GM19463 (cell line): Measurements from ENCODE around the gene COG4.
"Not testable (repeated sequence)": the region's sequence is repeated elsewhere in the genome, so short reads cannot be mapped to it uniquely, and the experiment has no call there.

Experiments used
- ATAC-seq: cut with Tn5 transposase; IDR thresholded peaks from one replicate; pipeline ENCODE4 v1.9.1; 2021; ENCODE audit warnings: mild to moderate bottlenecking, moderate library complexity; ENCODE audit not compliant: unreplicated experiment

COG4 gene

DNA sequence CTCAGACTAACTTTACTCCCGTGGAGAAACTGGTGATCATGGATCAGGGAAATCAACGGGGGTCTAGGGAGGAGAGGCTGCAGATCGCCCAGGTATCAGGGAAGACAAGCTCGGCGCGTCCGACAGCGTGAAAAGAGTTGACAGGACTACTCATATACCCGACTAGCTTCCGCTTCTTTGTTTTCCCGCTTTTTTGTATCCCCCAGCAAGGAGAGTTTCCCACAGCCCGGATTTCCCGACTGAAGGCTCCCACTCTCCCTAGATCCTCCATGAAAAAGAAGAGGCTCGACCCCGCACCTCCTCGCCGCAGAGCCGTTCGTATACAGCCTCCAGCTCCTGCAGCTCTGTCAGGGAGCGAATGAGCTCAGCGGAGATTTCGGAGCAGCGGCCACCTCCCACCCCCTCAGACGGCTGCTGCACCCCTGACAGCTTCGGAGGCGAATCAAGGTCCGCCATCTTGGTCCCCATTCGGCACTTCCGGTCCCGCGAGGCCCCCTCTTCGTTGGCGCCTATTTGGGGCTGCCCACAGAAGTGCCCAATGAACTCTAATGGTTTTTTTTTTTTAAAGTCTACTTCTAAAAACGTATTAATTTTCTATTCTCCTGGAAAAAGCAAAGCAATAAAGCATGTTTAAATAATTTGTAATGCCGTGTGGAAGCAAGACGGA lies at the start of gene COG4:
COG4 (minus strand) TSS at position 479 of the 667 bp plus-strand sequence; CDS start at position 468, 11 bp downstream.
- peak; percentile 49 for ATAC-seq

DNA sequence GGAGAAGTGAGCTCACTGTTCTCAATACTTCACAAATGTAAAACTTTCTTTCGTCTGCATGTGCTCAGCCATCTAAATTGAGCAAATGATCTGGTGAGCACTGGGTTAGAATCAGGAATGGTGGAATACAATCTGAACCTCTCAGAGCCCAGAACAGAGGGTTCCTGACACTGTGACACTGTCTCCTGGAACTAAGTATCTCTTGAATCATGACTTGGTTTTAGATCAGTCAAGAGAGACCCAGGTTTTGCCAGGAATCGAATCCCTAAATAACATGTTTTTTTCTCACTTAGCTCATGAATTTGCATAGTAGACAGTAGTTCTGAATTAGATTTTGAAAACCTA lies 49.5 kb upstream of the COG4 start:
- ATAC-seq = no peak

DNA sequence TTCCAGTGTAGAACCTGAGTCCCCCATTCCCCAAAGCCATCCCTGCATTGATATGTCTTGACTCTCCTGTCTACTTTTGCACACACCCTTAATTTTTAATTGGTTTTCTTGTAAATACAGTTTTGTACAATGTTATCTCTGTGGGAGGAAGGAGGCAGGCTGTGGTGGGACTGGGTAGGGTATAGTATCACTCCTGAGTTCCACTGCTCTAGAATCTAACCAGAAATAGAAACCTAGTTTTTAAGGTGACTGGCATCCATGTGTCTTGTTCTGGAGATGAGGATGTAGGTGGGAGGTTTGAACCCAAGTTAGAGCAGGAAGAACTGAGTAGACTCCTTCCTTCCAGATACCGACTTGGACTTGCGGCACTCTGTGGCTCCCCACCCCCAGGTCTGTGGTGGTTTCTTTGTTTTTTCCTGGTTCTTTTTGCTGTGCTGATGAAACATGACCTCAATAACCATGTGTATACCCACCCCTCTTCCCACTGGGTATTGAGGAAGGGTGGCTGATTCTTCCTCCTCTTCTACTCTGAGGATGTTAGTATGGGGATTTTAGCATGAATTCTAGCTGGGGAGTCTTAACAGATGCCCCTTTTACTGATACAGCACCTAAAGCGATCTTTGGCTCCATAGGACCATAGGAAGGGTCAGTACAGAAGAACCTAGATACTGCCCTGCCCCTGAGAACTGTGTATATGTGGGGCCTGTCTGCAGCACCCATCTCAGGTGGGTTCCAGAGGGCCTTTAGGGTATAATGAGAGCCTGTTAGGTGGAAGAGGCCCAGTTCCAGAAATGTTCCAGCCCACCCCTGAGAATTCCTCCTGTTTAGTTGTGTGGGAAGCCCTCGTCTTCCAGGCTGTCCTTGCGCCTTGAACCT lies 48.9 kb upstream of the COG4 start:
- no peak for ATAC-seq

DNA sequence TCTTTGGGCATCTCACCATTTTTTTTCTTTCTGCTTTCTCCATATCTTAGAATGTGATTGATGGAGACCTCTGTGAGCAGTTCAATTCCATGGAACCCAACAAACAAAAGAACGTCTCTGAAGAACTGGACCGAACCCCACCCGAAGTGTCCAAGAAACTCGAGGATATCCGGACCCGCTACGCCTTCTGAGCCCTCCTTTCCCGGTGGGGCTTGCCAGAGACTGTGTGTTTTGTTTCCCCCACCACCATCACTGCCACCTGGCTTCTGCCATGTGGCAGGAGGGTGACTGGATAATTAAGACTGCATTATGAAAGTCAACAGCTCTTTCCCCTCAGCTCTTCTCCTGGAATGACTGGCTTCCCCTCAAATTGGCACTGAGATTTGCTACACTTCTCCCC lies 48.3 kb upstream of the COG4 start:
- no peak for ATAC-seq

GRCh38 chr16:70570967-70571570 lies 47.7 kb upstream of the COG4 start:
- ATAC-seq = no peak

- ATAC-seq = no peak
These were observed 46.4 kb upstream of the COG4 start for GRCh38 chr16:70569752-70570151.

GRCh38 chr16:70568601-70569237 lies 45.4 kb upstream of the COG4 start:
- no peak for ATAC-seq

DNA sequence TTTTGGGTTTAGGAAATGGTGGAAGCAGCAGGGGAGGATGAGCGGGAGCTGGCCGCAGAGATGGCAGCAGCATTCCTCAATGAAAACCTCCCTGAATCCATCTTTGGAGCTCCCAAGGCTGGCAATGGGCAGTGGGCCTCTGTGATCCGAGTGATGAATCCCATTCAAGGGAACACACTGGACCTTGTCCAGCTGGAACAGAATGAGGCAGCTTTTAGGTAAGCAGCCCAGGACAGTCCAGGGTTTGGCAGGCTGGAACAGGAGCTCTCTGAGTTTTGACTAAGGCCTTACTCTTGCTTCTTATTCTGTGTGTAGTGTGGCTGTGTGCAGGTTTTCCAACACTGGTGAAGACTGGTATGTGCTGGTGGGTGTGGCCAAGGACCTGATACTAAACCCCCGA lies 41.7 kb upstream of the COG4 start:
- ATAC-seq = no peak

DNA sequence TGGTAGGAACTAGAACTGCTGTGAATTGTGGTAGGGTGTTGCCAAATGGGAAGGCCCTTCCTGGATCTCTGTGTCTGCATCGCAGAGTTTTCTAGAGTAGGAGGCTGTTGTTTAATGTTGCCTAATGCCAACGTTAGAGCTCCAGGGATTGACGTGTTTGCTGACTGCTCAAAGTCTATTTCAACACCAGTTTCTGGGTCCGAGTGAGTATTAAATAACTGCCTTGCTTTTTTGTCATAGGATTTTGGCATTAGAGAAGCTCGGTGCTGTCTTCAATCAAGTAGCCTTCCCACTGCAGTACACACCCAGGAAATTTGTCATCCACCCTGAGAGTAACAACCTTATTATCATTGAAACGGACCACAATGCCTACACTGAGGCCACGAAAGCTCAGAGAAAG lies 40.3 kb upstream of the COG4 start:
- ATAC-seq = no peak

DNA sequence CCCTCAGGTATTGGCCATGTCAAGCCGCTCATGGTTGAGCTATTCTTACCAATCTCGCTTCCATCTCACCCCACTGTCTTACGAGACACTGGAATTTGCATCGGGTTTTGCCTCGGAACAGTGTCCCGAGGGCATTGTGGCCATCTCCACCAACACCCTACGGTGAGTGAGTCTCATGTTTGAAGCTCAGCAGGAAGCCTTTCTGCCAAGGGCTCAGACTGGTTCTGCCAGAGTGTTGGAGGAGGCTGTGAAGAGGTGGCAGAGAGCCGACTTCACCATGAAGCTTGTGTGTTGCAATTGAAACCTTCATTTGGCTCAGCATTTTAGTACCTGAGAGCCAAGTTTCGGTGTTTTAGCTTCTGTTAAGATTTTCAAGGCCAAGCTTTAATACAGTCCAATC lies 38.3 kb upstream of the COG4 start:
- ATAC-seq = no peak

DNA sequence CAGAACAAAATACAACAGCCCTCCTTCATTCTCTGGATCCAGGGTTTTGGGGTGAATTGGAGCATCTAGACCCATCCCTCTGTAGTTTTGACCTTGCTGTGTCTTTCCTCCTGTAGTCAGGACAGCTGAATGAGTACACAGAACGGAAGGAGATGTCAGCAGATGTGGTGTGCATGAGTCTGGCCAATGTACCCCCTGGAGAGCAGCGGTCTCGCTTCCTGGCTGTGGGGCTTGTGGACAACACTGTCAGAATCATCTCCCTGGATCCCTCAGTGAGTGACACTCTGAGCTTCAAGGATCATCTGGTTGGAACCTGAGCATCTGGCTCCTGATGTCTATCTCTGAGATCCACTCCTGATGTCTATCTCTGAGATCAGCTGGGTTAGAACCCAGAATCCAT lies 32.7 kb upstream of the COG4 start:
- no peak for ATAC-seq

DNA sequence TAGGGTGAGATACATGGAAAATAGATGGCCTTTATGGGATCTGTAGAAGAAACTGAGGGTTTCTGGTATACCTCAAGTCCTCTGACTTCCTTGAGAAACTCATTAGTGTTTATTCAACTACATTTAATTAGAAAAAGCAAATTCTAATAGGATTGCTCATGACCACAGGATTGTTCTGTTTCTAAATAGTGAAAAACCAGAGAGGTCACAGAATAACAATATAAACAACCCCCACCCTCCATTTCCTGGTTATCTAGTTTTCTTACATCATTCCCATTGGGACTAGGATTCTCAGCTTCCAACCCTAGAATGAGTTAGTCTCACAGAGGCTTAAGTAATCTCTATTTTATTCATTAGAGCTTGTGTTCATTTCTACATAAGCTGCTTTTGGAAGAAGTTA lies 30.3 kb upstream of the COG4 start:
- ATAC-seq = no peak

GRCh38 chr16:70552675-70553074 lies 29.3 kb upstream of the COG4 start:
- ATAC-seq = no peak

DNA sequence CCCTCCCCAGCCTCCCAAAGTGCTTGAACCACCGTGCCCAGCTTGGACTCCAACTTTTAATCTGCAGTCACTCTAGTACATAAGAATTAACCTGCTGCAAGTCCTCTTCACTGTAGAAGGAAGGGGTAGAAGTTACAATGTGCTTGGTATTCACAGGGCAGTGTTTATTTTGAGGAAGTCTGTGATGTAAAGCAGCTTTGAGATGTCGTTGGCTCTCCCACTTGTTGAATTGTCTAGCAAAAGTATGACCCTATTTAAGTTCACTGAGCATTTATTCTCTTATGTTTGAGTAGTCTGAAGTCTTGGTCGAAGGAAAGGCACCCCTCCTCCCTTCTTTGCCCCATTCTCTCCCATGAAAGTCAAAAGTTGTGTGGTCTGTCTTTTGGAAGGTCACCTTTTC lies 28.4 kb upstream of the COG4 start:
- ATAC-seq = no peak

DNA sequence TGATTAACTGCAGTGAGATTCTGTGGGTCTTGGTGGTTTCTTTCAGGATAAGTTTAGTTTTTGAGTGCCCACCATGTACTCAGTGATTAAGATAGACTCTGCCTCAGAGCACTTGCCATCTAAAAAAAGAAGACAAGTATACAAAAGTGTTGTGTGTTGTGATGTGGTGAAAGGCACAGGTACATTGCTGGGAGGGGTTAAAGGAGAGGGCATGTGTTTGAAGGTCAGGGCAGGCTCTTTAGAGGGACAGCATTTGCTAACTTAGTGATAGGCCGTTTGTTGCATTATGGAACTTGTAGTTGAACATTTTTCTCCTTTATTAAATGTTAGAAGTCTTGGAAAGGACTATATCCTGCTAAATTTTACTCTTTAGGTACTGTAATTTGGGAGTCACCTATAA lies 26.7 kb upstream of the COG4 start:
- no peak for ATAC-seq

DNA sequence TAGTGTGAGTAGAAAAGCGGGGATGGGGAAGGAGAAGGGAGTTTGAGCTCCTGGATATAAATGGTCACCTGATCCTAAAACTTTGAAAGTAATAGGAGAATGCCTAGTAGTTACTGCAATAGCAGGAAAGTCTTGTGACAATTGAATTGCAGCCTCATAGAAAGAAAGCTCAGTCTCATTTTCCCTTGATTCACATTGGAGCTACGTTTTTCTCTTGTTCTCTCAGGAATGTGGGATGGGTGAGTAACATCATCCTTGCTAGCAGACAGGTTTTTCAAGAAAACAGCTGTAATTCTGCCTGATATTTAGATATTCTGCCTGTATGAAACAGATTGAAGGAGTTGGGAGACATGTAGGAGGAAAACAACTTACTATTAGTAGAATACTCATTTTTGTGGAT lies 25.6 kb upstream of the COG4 start:
- ATAC-seq = no peak

DNA sequence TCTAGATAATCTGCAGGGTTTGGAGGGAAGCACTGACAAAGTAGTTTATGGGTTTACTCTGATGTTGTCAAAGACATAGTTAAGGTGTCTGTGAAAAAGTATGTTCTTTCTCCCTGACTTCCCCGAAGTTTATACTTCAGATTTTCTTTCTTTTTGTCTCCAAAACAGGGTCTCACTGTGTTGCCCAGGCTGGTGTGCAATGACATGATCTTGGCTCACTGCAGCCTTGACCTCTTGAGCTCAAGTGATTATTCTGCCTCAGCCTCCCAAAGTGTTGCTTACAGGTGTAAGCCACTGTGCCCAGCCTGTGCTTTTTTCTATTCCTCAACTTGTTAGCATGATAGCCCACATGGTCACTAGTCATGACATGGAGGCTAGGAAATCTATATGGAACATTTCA lies 21.2 kb upstream of the COG4 start:
- ATAC-seq = no peak

- ATAC-seq = no peak
These were observed 17.6 kb upstream of the COG4 start for GRCh38 chr16:70540994-70541393.

- ATAC-seq = no peak
These were observed 11.6 kb upstream of the COG4 start for GRCh38 chr16:70534971-70535370.

DNA sequence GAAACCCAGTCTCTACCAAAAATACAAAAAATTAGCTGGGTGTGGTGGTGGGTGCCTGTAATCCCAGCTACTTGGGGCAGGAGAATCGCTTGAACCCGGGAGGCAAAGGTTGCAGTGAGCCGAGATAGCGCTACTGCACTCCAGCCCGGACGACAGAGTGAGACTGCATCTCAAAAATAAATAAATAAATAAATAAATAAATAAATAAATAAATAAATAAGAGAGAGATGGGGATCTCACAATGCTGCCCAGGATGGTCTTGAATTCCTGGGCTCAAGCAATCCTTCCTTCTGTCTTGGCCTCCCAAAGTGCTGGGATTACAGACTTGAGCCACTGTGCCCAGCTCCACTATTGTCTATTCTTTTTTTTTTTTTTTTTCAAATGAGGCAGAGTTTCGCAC lies 6.6 kb upstream of the COG4 start:
- ATAC-seq = not testable (repeated sequence)

- no peak for ATAC-seq
These were observed 5.9 kb upstream of the COG4 start for GRCh38 chr16:70529051-70529777.
